Neutrophil (primary cell): ENCODE measurements around the gene KERA.

Experiments
- H3K27ac ChIP-seq: fragments of 200-600 bp; sonication (generic); 2 replicates; pipeline ENCODE4 v1.5.1; 2016; ENCODE audit warnings: mild to moderate bottlenecking, moderate library complexity
- H3K27me3 ChIP-seq: fragments of 200-600 bp; sonication (generic); 2 replicates; pipeline ENCODE4 v1.6.0; 2016; ENCODE audit warnings: mild to moderate bottlenecking
- H3K36me3 ChIP-seq: fragments of 200-600 bp; sonication (generic); 2 replicates; pipeline ENCODE4 v1.5.1; 2017
- H3K4me1 ChIP-seq, 2 experiments: fragments of 200-600 bp in 1 of 2; sonication (generic) in 1 of 2; 1 replicate in 1 of 2; 2 replicates in 1 of 2; pipeline versions ENCODE4 v1.5.1 to v1.6.1; 2013 to 2016; ENCODE audit warnings: low read depth in 1 of 2, low read length in 1 of 2, mild to moderate bottlenecking in 1 of 2, moderate library complexity in 1 of 2; ENCODE audit not compliant: control insufficient read depth in 1 of 2, insufficient read depth in 1 of 2
- H3K4me3 ChIP-seq, 2 experiments: fragments of 200-600 bp in 1 of 2; sonication (generic) in 1 of 2; 1 replicate in 1 of 2; 2 replicates in 1 of 2; pipeline ENCODE4 v1.5.1; 2013 to 2016; ENCODE audit warnings: low read depth in 1 of 2, low read length in 1 of 2, mild to moderate bottlenecking in 1 of 2, moderate library complexity in 1 of 2
- H3K9me3 ChIP-seq: fragments of 200-600 bp; sonication (generic); 2 replicates; pipeline ENCODE4 v1.5.1; 2016
- CTCF ChIP-seq: fragments of 200-600 bp; sonication (generic); IDR thresholded peaks from 2 replicates; pipeline ENCODE4 v1.5.1; 2016; ENCODE audit warnings: antibody characterized with exemption

The KERA gene

GRCh38 chr12:91058786-91059185, 962 bp upstream of the KERA start:
- TF ChIP-seq CTCF: no peak
- no peaks in the 10 kb centered on the region for H3K9me3 ChIP-seq
- no peaks in the 10 kb centered on the region for H3K36me3 ChIP-seq
- H3K4me1 ChIP-seq: no peaks in the 10 kb centered on the region
- H3K27me3 ChIP-seq: no peaks in the 10 kb centered on the region
- no peak overlapping the region for H3K27ac ChIP-seq
- H3K4me3 ChIP-seq: no peak overlapping the region

GRCh38 chr12:91056488-91056887, 1.3 kb downstream of the KERA start:
- Histone ChIP-seq H3K4me1 (no peaks in the 10 kb centered on the region), H3K4me3 (no peak overlapping the region), H3K27ac (no peak overlapping the region), H3K36me3 (no peaks in the 10 kb centered on the region), H3K9me3 (no peaks in the 10 kb centered on the region), H3K27me3 (no peaks in the 10 kb centered on the region)
- TF ChIP-seq CTCF: no peak

GRCh38 chr12:91055976-91056375, 1.8 kb downstream of the KERA start:
- Histone ChIP-seq H3K4me1 (no peaks in the 10 kb centered on the region), H3K9me3 (no peaks in the 10 kb centered on the region), H3K4me3 (no peak overlapping the region), H3K36me3 (no peaks in the 10 kb centered on the region), H3K27me3 (no peaks in the 10 kb centered on the region), H3K27ac (no peak overlapping the region)
- no peak for TF ChIP-seq CTCF

- H3K4me1 ChIP-seq: no peaks in the 10 kb centered on the region
- H3K4me3 ChIP-seq: no peak overlapping the region
- H3K27ac ChIP-seq: no peak overlapping the region
- H3K27me3 ChIP-seq: no peaks in the 10 kb centered on the region
- no peak for TF ChIP-seq CTCF
- no peaks in the 10 kb centered on the region for H3K36me3 ChIP-seq
- no peaks in the 10 kb centered on the region for H3K9me3 ChIP-seq
Observed at GRCh38 chr12:91053951-91054715, 3.7 kb downstream of the KERA start.

- Histone ChIP-seq H3K27me3 (no peaks in the 10 kb centered on the region), H3K4me3 (no peak overlapping the region), H3K9me3 (no peaks in the 10 kb centered on the region), H3K27ac (no peak overlapping the region), H3K4me1 (no peaks in the 10 kb centered on the region), H3K36me3 (no peaks in the 10 kb centered on the region)
- no peak for TF ChIP-seq CTCF
Observed at GRCh38 chr12:91052026-91052425, 5.8 kb downstream of the KERA start.
